MCF 10A (cell line): ENCODE measurements around the gene SRP54. TPM values are rescaled to one million over a fixed set of nuclear protein-coding genes. Genes with fewer than 3 reads are reported as not detected.
A peak's percentile ranks its signal among the peaks of the same experiment; 100 is the strongest.

ENCODE experiments used
- Bru-seq: library from RNA; stranded (reverse); fragments of 400-500 nt; gene quantifications from one replicate; lab custom pipeline; 2021; lab: Mats Ljungman, UMichigan
- BruChase-seq, 2 experiments: library from RNA; stranded (reverse); fragments of 400-500 nt; gene quantifications; one replicate each; lab custom pipeline; 2021; lab: Mats Ljungman, UMichigan
- BruUV-seq: library from RNA; stranded (reverse); fragments of 400-500 nt; replicated peaks from 2 replicates; lab custom pipeline; 2021; lab: Mats Ljungman, UMichigan
- CTCF ChIA-PET: fragments of 300-600 bp; sonication (Branson Sonifier 250); formaldehyde crosslinking; extraction: SDS; loops from one replicate; lab custom pipeline; 2021; ENCODE audit warnings: antibody characterized with exemption, inconsistent platforms; lab: Yijun Ruan, JAX
- POLR2A ChIA-PET: fragments of 300-600, 350-650 bp; sonication (Branson Sonifier 250); formaldehyde crosslinking; extraction: SDS; loops from one replicate; lab custom pipeline; 2020; ENCODE audit warnings: antibody characterized with exemption, inconsistent platforms; lab: Yijun Ruan, JAX
- DNase-seq: peaks from one replicate; pipeline ENCODE4 v3.0.0-alpha.2; 2018; ENCODE audit not compliant: unreplicated experiment
- H3K27ac Mint-ChIP-seq: one replicate; pipeline ENCODE4 v1.8.0; 2022; ENCODE audit warnings: mild to moderate bottlenecking, low read depth, mixed read lengths; ENCODE audit not compliant: unreplicated experiment
- H3K27me3 Mint-ChIP-seq: one replicate; pipeline ENCODE4 v1.8.0; 2022; ENCODE audit warnings: mixed read lengths; ENCODE audit not compliant: insufficient read depth, unreplicated experiment
- H3K36me3 Mint-ChIP-seq: one replicate; pipeline ENCODE4 v1.8.0; 2022; ENCODE audit warnings: mild to moderate bottlenecking, moderate library complexity, mixed read lengths; ENCODE audit not compliant: insufficient read depth, unreplicated experiment
- H3K4me1 Mint-ChIP-seq: one replicate; pipeline ENCODE4 v1.8.0; 2022; ENCODE audit warnings: mixed read lengths; ENCODE audit not compliant: insufficient read depth, unreplicated experiment
- H3K4me3 Mint-ChIP-seq: one replicate; pipeline ENCODE4 v1.8.0; 2022; ENCODE audit warnings: mild to moderate bottlenecking, moderate library complexity, mixed read lengths; ENCODE audit not compliant: unreplicated experiment
- H3K9me3 Mint-ChIP-seq: one replicate; pipeline ENCODE4 v1.8.0; 2022; ENCODE audit warnings: mixed read lengths; ENCODE audit not compliant: unreplicated experiment
- intact Hi-C: fragments of 100-400 bp; cut with micrococcal nuclease; formaldehyde crosslinking; loops from 2 replicates; pipeline ENCODE4 v1.14.1; 2022
- long read RNA-seq: library from polyadenylated mRNA; stranded (forward); transcript quantifications from one replicate; pipeline ENCODE4 v2.0.0, GENCODE V29; 2022
- total RNA-seq: library from RNA; stranded (reverse); gene quantifications from 2 replicates; pipeline ENCODE4 v1.2.3, GENCODE V29; 2022
- TF ChIP-seq, protein P1 (sequence below): fragments of 200-600 bp; IDR thresholded peaks from one replicate; pipeline ENCODE4 v1.8.0; 2022; ENCODE audit warnings: antibody characterized with exemption, mild to moderate bottlenecking; ENCODE audit not compliant: unreplicated experiment

SRP54 gene
- 77.4 and 108 TPM in 2 replicates for total RNA-seq
- Bru-seq, nascent RNA = percentile 88 among the genes with signal in this experiment
- BruChase-seq, experiment 1, labeled RNA remaining after a 6-hour chase = percentile 93 among the genes with signal in this experiment
- percentile 93 among the genes with signal in this experiment for BruChase-seq, experiment 2, labeled RNA remaining after a 2-hour chase
- long read RNA-seq, transcript SRP54-201 (16 exons, 2,279 nt) = major isoform, 274 of 321 reads
- long read RNA-seq, partial matches to known transcripts = 2 of 321 reads
- long read RNA-seq, other reads (novel, unspliced or antisense) = 42 of 321 reads

- DNase-seq = peak; percentile 98
- Mint-ChIP-seq H3K4me1 (peaks cover 5% of the 10 kb centered on the region), H3K9me3 (no peaks in the 10 kb centered on the region), H3K36me3 (no peaks in the 10 kb centered on the region), H3K4me3 (no peak within 1 kb of the TSS), H3K27me3 (no peaks in the 10 kb centered on the region), H3K27ac (no peak within 1 kb of the TSS)
- TF ChIP-seq, protein P1, sequence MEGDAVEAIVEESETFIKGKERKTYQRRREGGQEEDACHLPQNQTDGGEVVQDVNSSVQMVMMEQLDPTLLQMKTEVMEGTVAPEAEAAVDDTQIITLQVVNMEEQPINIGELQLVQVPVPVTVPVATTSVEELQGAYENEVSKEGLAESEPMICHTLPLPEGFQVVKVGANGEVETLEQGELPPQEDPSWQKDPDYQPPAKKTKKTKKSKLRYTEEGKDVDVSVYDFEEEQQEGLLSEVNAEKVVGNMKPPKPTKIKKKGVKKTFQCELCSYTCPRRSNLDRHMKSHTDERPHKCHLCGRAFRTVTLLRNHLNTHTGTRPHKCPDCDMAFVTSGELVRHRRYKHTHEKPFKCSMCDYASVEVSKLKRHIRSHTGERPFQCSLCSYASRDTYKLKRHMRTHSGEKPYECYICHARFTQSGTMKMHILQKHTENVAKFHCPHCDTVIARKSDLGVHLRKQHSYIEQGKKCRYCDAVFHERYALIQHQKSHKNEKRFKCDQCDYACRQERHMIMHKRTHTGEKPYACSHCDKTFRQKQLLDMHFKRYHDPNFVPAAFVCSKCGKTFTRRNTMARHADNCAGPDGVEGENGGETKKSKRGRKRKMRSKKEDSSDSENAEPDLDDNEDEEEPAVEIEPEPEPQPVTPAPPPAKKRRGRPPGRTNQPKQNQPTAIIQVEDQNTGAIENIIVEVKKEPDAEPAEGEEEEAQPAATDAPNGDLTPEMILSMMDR = no peak
- POLR2A ChIA-PET = interaction anchor here (0.6 to 7.1 kb wide), 47 partner anchors 9 to 840 kb away, joined by 3 to 266 read pairs (median 4); partner anchors contain the start of genes BAZ1A, CFL2, FAM177A1 and INSM2
- BruUV-seq = no TSS peak
- CTCF ChIA-PET = interaction anchor here (0.5 to 1.6 kb wide), 7 partner anchors 21 to 434 kb away, joined by 3 to 4 read pairs (median 4); no protein-coding TSS in a partner anchor
- intact Hi-C loops = loop anchor here (1.0 kb wide), 3 partner anchors 107 to 431 kb away; partner anchors contain the start of genes BAZ1A and PPP2R3C
Measured at GRCh38 chr14:34982421-34983147, at the start of gene SRP54. SRP54 (plus strand) TSS chr14:34982992; CDS start chr14:34996710, 13,718 bp downstream.

DNA sequence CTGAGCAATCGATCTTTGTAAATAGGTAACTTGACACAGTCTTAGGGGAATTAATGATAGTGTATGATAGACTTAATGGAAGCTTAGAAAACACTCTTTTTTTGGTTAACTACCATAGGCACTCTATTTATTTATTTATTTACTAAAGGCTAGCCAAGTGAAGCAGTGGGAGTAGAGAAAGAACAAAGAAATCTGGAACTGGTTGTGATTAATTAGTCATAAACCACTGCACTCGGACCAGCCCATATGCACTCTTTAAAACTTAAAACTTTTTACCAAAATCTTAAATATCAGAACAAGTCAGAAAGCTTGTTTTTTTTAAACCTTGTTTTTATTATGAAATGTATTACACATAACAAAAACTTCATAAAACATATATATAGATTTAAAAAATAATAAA is 49.5 kb upstream of the SRP54 start:
- TF ChIP-seq, protein P1 = no peak
- no peak for DNase-seq
- no peak overlapping the region for H3K27ac Mint-ChIP-seq
- H3K4me1 Mint-ChIP-seq = no peaks in the 10 kb centered on the region
- no peaks in the 10 kb centered on the region for H3K9me3 Mint-ChIP-seq
- no peak overlapping the region for H3K4me3 Mint-ChIP-seq
- intact Hi-C loops = no loop called here
- POLR2A ChIA-PET = interaction anchor here (0.5 kb wide), 1 partner anchor 47 kb away, joined by 3 read pairs; no protein-coding TSS in a partner anchor
- no TSS peak for BruUV-seq
- CTCF ChIA-PET = interaction anchor here (0.5 kb wide), 1 partner anchor 136 kb away, joined by 3 read pairs; no protein-coding TSS in a partner anchor
- no peaks in the 10 kb centered on the region for H3K27me3 Mint-ChIP-seq
- no peaks in the 10 kb centered on the region for H3K36me3 Mint-ChIP-seq

DNA sequence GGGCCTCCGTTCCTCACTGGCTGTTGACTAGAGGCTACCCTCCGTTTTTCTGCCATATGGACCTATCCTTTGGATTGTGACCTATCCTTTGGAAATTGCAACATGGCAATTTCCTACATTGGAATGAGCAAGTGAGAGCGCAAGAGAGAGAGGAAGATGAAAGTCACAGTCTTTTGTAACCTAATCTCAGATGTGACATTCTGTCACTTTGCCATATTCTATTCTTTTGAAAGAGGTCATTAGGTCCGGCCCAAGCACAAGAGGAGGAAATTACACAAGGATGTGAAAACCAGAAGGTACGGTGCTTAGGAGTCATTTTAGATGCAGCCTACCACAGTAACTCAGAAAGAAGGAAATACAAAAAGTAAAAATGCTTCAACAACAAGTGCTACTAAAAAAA is 47.3 kb upstream of the SRP54 start:
- intact Hi-C loops = no loop called here

More for the DNA sequence above, 47.3 kb upstream of the SRP54 start:
- no TSS peak for BruUV-seq
- no peaks in the 10 kb centered on the region for H3K36me3 Mint-ChIP-seq
- POLR2A ChIA-PET = interaction anchor here (1.0 kb wide), 1 partner anchor 8 kb away, joined by 3 read pairs; no protein-coding TSS in a partner anchor
- H3K9me3 Mint-ChIP-seq = no peaks in the 10 kb centered on the region
- DNase-seq = no peak
- H3K27ac Mint-ChIP-seq = no peak overlapping the region
- no peaks in the 10 kb centered on the region for H3K4me1 Mint-ChIP-seq
- H3K27me3 Mint-ChIP-seq = no peaks in the 10 kb centered on the region
- H3K4me3 Mint-ChIP-seq = no peak overlapping the region
- TF ChIP-seq, protein P1 = no peak
- CTCF ChIA-PET = interaction anchor here (0.6 to 0.9 kb wide), 3 partner anchors 37 to 497 kb away, joined by 3 to 4 read pairs (median 4); no protein-coding TSS in a partner anchor
